Measurements from ENCODE around the gene GDPGP1.

GDPGP1 gene

DNA sequence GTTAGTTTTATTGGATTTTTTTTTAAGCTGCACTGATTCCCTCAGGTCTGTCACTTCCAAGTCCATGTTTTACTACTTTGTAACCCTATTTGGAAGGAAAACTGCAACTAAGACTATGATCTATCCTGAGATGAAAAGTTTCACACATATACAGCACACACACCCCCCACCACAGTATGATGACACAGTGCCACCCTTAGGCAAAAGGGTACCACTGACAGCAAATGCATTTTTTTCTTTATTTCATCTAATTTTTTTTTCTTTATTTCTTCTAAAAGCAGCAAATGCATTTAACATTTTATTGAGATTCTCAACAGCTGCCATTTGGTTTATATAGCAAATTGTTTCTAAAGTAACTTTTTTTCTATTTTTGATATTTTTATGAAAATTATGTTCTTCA is 52.7 kb downstream of the GDPGP1 start:
- DNase-seq (ENCODE audit: low spot score) = peak; percentile 40
- TF ChIP-seq, protein P1, sequence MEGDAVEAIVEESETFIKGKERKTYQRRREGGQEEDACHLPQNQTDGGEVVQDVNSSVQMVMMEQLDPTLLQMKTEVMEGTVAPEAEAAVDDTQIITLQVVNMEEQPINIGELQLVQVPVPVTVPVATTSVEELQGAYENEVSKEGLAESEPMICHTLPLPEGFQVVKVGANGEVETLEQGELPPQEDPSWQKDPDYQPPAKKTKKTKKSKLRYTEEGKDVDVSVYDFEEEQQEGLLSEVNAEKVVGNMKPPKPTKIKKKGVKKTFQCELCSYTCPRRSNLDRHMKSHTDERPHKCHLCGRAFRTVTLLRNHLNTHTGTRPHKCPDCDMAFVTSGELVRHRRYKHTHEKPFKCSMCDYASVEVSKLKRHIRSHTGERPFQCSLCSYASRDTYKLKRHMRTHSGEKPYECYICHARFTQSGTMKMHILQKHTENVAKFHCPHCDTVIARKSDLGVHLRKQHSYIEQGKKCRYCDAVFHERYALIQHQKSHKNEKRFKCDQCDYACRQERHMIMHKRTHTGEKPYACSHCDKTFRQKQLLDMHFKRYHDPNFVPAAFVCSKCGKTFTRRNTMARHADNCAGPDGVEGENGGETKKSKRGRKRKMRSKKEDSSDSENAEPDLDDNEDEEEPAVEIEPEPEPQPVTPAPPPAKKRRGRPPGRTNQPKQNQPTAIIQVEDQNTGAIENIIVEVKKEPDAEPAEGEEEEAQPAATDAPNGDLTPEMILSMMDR (IDR thresholded peaks at IDR 0.05; ENCODE audit: extremely low read depth, missing control alignments) = peak; percentile 10

DNA sequence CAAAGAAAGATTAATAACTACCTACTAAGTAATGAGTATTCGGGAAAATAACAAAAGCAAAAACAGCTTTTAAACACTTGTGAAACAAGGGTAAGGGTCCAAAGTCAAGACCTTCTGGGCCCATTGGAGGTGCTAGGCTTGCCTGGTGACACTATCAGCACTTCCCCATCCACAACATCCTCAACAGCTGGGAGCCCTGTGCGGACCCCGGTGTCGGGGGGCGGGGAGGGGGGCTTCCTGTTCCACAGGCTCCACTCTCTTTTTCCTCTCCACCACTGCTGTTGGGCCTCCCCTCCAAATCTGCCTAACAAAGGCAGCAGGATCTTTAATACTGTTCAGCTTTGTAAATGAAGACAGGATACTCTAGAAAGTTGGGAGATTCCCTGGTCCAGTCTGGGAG is 53.1 kb downstream of the GDPGP1 start:
- TF ChIP-seq, protein P1 (IDR thresholded peaks at IDR 0.05; ENCODE audit: extremely low read depth, missing control alignments) = no peak
- no peak for DNase-seq (ENCODE audit: low spot score)

DNA sequence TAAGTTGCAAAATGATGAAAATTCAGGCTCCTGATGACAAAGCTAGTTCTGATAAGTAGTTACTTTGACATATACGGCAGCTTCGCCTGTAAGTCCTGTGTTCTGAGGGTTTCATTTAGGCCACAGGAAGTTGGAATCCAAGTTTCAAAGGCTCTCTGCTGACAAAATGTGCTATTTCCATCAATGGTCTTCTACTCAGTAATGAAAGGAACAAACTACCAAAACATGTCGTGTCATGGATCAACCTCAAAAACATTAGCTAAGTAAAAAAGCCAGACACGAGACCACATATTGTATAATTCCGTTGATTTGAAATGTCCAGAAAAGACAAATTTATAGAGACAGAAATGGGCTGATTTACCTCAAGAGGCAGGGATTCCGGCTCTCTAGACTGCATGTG is 53.9 kb downstream of the GDPGP1 start:
- DNase-seq (ENCODE audit: low spot score) = no peak

DNA sequence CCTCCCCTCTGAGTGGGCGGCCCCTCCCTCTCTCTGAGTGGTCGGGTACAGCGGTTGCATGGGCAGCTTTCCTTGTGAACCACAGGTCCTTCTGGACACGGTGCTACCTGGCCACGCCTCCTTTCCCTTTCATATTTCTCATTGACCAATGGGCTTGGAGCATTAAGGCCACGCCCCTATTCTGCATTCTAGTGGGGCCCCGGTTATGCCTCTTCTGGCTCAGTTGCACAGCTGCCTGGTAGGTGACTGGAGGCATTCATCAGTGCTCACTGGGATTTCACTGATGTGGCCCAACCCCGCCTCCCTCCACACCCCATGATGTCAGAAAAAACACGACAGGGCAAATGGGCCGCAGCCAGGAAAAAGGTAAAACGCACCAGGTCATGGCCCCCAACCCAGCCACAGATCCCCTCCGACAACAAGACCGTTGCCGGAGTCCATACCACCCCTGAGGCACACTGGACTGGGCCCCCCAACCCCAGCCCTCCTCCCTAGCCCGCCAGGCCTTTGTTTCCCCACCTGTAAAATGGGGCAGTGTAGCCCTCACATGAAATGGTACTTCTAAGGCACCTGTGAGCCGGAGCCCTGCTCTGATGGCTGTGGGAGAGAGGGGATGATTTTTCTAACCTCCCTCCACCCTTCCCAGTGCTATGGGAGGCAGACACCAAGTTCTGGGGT is 57.8 kb downstream of the GDPGP1 start:
- TF ChIP-seq, protein P1 (IDR thresholded peaks at IDR 0.05; ENCODE audit: extremely low read depth, missing control alignments) = no peak
- no peak for DNase-seq (ENCODE audit: low spot score)

More for the DNA sequence above, 53.9 kb downstream of the GDPGP1 start:
- TF ChIP-seq, protein P1 (IDR thresholded peaks at IDR 0.05; ENCODE audit: extremely low read depth, missing control alignments) = no peak

DNA sequence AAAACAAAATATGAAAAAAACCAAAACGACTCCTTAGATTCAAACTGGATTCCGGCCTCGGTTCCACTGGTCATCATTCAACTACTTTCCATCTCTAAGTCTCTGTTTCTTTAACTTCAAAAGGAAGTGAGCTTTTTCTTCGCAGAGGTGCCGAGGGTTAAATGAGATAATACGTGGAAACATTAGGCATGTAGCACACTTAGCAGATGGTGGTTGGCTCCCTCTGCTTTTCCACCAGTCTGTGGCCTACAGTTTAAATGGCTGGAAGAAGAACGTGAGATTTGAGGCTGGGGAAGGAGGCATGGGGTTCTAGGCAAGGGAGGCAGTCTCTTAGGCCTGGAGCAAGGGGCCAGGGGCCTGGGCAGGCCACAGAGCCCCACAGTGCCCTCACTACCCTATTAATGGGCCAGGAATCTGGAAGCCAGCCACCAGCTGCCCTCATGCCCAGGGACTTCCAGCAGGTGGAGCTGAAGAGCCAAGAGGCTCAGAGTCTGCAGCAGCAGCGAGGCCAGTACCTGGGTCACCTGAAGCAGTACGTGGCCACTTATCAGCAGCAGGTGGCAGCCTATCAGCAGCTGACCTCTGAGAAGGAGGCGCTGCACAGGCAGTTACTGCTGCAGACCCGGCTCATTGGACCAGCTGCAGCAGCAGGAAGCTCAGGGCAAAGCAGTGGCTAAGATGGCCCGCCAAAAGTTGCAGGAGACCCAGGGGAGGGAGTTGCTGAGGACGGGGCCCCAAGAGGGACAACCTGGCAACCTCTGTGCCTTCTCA is 59.2 kb downstream of the GDPGP1 start:
- DNase-seq (ENCODE audit: low spot score) = peak; percentile 36

DNA sequence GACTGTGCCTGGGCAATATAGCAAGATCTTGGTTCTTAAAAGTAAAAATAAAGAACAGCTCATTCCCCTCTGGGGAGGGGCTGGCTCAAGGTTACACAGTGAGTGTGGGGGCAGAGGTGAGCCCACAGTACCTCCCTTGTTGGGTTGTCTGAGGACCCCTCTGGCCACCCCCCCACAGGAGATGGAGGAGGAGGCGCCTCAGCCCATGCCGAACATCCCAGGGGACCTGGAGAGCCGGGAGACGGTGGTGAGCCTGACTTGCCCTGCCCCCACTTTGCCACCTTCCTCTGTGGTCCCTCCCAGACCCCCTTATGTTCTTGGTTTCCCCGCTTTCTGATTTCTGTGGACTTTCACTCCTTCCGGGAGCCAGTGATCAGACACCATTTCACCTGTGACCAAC is 60.1 kb downstream of the GDPGP1 start:
- TF ChIP-seq, protein P1 (IDR thresholded peaks at IDR 0.05; ENCODE audit: extremely low read depth, missing control alignments) = no peak
- no peak for DNase-seq (ENCODE audit: low spot score)

More for the DNA sequence above, 59.2 kb downstream of the GDPGP1 start:
- TF ChIP-seq, protein P1 (IDR thresholded peaks at IDR 0.05; ENCODE audit: extremely low read depth, missing control alignments) = peak; percentile 74

DNA sequence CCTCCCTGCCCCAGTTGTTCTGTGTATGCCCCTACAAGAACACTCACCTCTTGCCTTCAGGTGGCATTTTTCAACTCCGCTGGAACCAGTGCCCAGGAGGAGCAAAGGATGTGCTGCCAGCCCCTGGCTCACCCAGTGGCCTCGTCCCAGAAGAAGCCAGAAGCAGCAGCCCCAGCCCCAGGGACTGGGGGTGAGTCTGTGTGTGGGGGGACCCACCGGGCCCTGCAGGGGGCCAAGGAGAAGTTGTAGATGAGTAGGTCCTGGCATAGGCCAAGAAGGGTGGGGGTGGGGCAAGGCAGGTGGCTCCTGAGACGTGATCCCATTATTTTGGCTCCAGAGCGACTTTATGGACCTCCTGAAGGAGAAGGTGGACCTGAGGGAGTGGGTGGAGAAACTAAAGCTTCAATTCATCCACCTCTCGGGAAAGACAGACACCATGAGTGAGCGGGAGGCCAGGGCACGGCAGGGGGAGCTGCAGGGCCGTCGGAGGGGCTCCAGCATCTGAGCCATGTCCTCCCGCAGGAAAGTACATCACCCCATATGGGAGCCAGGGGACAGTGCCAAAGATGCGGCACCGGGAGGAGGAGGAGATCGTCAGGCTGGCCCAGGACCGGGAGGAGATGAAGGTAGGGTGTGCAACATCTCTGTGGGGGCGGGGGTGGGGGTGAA is 60.7 kb downstream of the GDPGP1 start:
- TF ChIP-seq, protein P1 (IDR thresholded peaks at IDR 0.05; ENCODE audit: extremely low read depth, missing control alignments) = no peak
- no peak for DNase-seq (ENCODE audit: low spot score)
